Liver (tissue), 9 donors: ENCODE data around the gene MDGA2. TPM values are rescaled to one million over a fixed set of nuclear protein-coding genes. Genes with fewer than 3 reads are reported as not detected.

Experiments used
- DNase-seq: peaks from one replicate; pipeline ENCODE4 v3.0.0-alpha.2; 2017; ENCODE audit warnings: low spot score
- H3K27ac ChIP-seq, 2 donors: one replicate each; pipeline ENCODE4 v1.7.0; 2013; ENCODE audit warnings: inconsistent platforms in 2 of 2, low read length in 2 of 2, control low read depth in 1 of 2, low read depth in 1 of 2, mild to moderate bottlenecking in 1 of 2
- H3K27me3 ChIP-seq, 4 donors: one replicate each; pipeline versions ENCODE4 v1.6.1 to v1.7.0; 2013; ENCODE audit warnings: low read length in 3 of 4, inconsistent platforms in 1 of 4, mild to moderate bottlenecking in 1 of 4, moderate library complexity in 1 of 4; ENCODE audit not compliant: control insufficient read depth in 4 of 4, insufficient read depth in 4 of 4
- H3K36me3 ChIP-seq, 4 donors: one replicate each; pipeline versions ENCODE4 v1.6.1 to v1.7.0; 2013; ENCODE audit warnings: low read length in 3 of 4, mild to moderate bottlenecking in 3 of 4, low read depth in 1 of 4, moderate library complexity in 1 of 4; ENCODE audit not compliant: control insufficient read depth in 4 of 4, insufficient read depth in 3 of 4
- H3K4me1 ChIP-seq, 4 donors: one replicate each; pipeline versions ENCODE4 v1.6.1 to v1.7.0; 2013; ENCODE audit warnings: low read length in 3 of 4, mild to moderate bottlenecking in 3 of 4, moderate library complexity in 1 of 4; ENCODE audit not compliant: control insufficient read depth in 4 of 4, insufficient read depth in 4 of 4
- H3K4me3 ChIP-seq, 3 donors: one replicate each; pipeline versions ENCODE4 v1.6.1 to v1.7.0; 2013; ENCODE audit warnings: low read length in 3 of 3, control low read depth in 1 of 3, low read depth in 1 of 3, mild to moderate bottlenecking in 1 of 3
- H3K9ac ChIP-seq, 2 donors: one replicate each; pipeline ENCODE4 v1.7.0; 2013; ENCODE audit warnings: low read length in 2 of 2, mild to moderate bottlenecking in 2 of 2, moderate library complexity in 2 of 2, control low read depth in 1 of 2, low read depth in 1 of 2
- H3K9me3 ChIP-seq, 4 donors: one replicate each; pipeline versions ENCODE4 v1.6.1 to v1.7.0; 2013; ENCODE audit warnings: low read length in 3 of 4; ENCODE audit not compliant: control insufficient read depth in 4 of 4
- EGR1 ChIP-seq, 2 donors: IDR thresholded peaks; 2 replicates each; pipeline ENCODE4 v1.6.1; 2016 to 2018; ENCODE audit warnings: antibody characterized with exemption in 2 of 2, low read depth in 2 of 2
- FOXA1 ChIP-seq: IDR thresholded peaks from 2 replicates; pipeline ENCODE4 v1.6.1; 2016; ENCODE audit warnings: antibody characterized with exemption
- FOXA2 ChIP-seq: IDR thresholded peaks from 2 replicates; pipeline ENCODE4 v1.6.1; 2016; ENCODE audit warnings: antibody characterized with exemption
- GABPA ChIP-seq, 2 donors: IDR thresholded peaks in 1 of 2; conservative IDR thresholded peaks in 1 of 2; 2 replicates each; pipeline ENCODE4 v1.6.1; 2016; ENCODE audit warnings: antibody characterized with exemption in 2 of 2, mild to moderate bottlenecking in 1 of 2, moderate library complexity in 1 of 2
- HNF4A ChIP-seq, 2 donors: conservative IDR thresholded peaks; 2 replicates each; pipeline ENCODE4 v1.6.1; 2016; ENCODE audit warnings: antibody characterized with exemption in 2 of 2, mild to moderate bottlenecking in 2 of 2
- HNF4G ChIP-seq: IDR thresholded peaks from 2 replicates; pipeline ENCODE4 v1.6.1; 2016; ENCODE audit warnings: antibody characterized with exemption
- JUND ChIP-seq, 2 donors: IDR thresholded peaks; 2 replicates each; pipeline ENCODE4 v1.6.1; 2016; ENCODE audit warnings: antibody characterized with exemption in 2 of 2
- NR2F2 ChIP-seq: IDR thresholded peaks from 2 replicates; pipeline ENCODE4 v1.6.1; 2016; ENCODE audit warnings: antibody characterized with exemption
- RAD21 ChIP-seq, 2 donors: IDR thresholded peaks; 2 replicates each; pipeline ENCODE4 v1.6.1; 2016; ENCODE audit warnings: antibody characterized with exemption in 2 of 2, mild to moderate bottlenecking in 2 of 2
- RXRA ChIP-seq, 2 donors: IDR thresholded peaks; 2 replicates each; pipeline ENCODE4 v1.6.1; 2017 to 2018; ENCODE audit warnings: antibody characterized with exemption in 2 of 2, mild to moderate bottlenecking in 1 of 2
- SP1 ChIP-seq: IDR thresholded peaks from 2 replicates; pipeline ENCODE4 v1.6.1; 2018; ENCODE audit warnings: antibody characterized with exemption, mild to moderate bottlenecking
- TAF1 ChIP-seq: conservative IDR thresholded peaks from 2 replicates; pipeline ENCODE4 v1.6.1; 2016; ENCODE audit warnings: antibody characterized with exemption, mild to moderate bottlenecking
- YY1 ChIP-seq: IDR thresholded peaks from 2 replicates; pipeline ENCODE4 v1.6.1; 2016; ENCODE audit warnings: antibody characterized with exemption, mild to moderate bottlenecking
- WGBS: extraction: QIAGEN DNeasy Blood & Tissue Kit; methylation state at CpG from one replicate; pipeline ENCODE4 v1.1.7; 2013; 5-methylcytosine and 5-hydroxymethylcytosine counted together
- polyA plus RNA-seq, 2 donors: library from polyadenylated mRNA; stranded (reverse) in 1 of 2; unstranded in 1 of 2; fragments of 200-250 nt in 1 of 2; fragments of >200 nt in 1 of 2; fragmentation: Nextera tagmentation in 1 of 2; extraction: Ambion mirVana in 1 of 2; gene quantifications; one replicate each; pipeline versions ENCODE4 v1.2.1 to v1.2.3, GENCODE V29; 2013 to 2015
- total RNA-seq, 2 donors: library from RNA; depleted of rRNA; stranded (reverse); fragments of >200 nt; gene quantifications; one replicate each; pipeline ENCODE4 v1.2.3, GENCODE V29; 2014
- TF ChIP-seq, protein P1 (sequence below): IDR thresholded peaks from 2 replicates; pipeline ENCODE4 v1.6.1; 2016; ENCODE audit warnings: antibody characterized with exemption, mild to moderate bottlenecking
- TF ChIP-seq, protein P2 (sequence below): IDR thresholded peaks from 2 replicates; pipeline ENCODE4 v1.6.1; 2016; ENCODE audit warnings: antibody characterized with exemption
- TF ChIP-seq, protein P3 (sequence below): IDR thresholded peaks from 2 replicates; pipeline ENCODE4 v1.6.1; 2016; ENCODE audit warnings: antibody characterized with exemption
- TF ChIP-seq, protein P4 (sequence below): fragments of 150-350 bp; IDR thresholded peaks from 2 replicates; pipeline ENCODE4 v1.5.1; 2017; ENCODE audit warnings: improper control_type of control experiment, low read depth, low read length; ENCODE audit not compliant: missing input control
- donor health status: healthy.
- donor health status: healthy.
- donor health status: healthy.
- donor health status: healthy.
- donor health status: healthy.

Gene MDGA2
- total and polyA plus RNA-seq, 4 donors, result 0.05 to 0.33 (median 0.19) TPM

DNA sequence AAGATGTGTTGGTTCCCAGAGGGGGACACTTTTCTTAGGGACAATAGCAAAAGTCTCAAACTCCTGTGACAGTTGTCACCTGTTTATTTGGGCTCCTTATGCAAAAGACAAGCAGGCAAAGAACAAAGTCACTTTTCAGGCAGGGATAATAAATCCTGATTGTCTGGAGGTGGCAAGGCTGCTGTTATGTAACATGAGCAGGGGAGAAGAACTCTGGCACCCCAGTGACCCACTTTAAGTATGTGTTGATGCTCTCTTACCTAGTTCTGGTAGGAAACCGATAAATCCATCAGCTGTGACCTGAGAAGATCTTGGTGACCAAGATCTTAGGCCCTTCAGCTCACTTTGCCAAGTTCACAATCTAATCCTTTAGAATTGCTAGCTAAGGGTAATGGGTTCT, 17.4 kb downstream of the MDGA2 start (continued):
- no peak for TF ChIP-seq YY1
- TF ChIP-seq EGR1 (IDR thresholded peaks at IDR 0.05; ENCODE audit: low read depth in 2 of 2), result no peak

DNA sequence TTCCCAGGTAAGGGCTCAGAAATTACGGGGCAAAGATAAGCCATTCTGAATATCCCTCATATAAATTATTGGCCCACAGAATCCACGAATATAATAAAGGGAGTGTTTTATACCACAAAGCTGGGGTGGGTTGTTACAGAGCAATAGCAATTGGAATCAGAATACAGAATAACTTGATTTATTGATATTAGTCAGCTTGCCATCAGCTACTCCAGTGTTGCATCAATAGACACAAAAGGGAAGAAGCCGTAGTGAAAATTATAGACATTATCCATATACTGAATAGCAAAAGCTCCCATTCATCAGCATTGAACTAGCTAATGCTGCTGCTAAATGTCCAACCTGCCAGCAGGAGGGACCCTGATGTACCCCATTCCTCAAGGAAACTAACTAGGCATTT, 18.3 kb downstream of the MDGA2 start:
- Histone ChIP-seq H3K36me3 (no peaks in the 10 kb centered on the region), H3K27ac (no peak overlapping the region), H3K9ac (no peak overlapping the region), H3K4me3 (no peak overlapping the region), H3K9me3 (no peaks in the 10 kb centered on the region), H3K4me1 (no peaks in the 10 kb centered on the region), H3K27me3 (no peaks in the 10 kb centered on the region)
- WGBS, result 76% methylated on average over 3 of the region's 3 CpGs
- TF ChIP-seq JUND (IDR thresholded peaks at IDR 0.05), result no peak
- TF ChIP-seq YY1, result no peak
- no peak for TF ChIP-seq HNF4A (conservative IDR thresholded peaks at IDR 0.05)
- TF ChIP-seq, protein P1, sequence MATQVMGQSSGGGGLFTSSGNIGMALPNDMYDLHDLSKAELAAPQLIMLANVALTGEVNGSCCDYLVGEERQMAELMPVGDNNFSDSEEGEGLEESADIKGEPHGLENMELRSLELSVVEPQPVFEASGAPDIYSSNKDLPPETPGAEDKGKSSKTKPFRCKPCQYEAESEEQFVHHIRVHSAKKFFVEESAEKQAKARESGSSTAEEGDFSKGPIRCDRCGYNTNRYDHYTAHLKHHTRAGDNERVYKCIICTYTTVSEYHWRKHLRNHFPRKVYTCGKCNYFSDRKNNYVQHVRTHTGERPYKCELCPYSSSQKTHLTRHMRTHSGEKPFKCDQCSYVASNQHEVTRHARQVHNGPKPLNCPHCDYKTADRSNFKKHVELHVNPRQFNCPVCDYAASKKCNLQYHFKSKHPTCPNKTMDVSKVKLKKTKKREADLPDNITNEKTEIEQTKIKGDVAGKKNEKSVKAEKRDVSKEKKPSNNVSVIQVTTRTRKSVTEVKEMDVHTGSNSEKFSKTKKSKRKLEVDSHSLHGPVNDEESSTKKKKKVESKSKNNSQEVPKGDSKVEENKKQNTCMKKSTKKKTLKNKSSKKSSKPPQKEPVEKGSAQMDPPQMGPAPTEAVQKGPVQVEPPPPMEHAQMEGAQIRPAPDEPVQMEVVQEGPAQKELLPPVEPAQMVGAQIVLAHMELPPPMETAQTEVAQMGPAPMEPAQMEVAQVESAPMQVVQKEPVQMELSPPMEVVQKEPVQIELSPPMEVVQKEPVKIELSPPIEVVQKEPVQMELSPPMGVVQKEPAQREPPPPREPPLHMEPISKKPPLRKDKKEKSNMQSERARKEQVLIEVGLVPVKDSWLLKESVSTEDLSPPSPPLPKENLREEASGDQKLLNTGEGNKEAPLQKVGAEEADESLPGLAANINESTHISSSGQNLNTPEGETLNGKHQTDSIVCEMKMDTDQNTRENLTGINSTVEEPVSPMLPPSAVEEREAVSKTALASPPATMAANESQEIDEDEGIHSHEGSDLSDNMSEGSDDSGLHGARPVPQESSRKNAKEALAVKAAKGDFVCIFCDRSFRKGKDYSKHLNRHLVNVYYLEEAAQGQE, result no peak
- no peak for TF ChIP-seq FOXA2
- TF ChIP-seq SP1, result no peak
- TF ChIP-seq TAF1, result no peak
- TF ChIP-seq, protein P2, sequence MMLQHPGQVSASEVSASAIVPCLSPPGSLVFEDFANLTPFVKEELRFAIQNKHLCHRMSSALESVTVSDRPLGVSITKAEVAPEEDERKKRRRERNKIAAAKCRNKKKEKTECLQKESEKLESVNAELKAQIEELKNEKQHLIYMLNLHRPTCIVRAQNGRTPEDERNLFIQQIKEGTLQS, result no peak
- no peak for TF ChIP-seq RXRA (IDR thresholded peaks at IDR 0.05)
- TF ChIP-seq RAD21 (IDR thresholded peaks at IDR 0.05), result no peak
- DNase-seq, result no peak

DNA sequence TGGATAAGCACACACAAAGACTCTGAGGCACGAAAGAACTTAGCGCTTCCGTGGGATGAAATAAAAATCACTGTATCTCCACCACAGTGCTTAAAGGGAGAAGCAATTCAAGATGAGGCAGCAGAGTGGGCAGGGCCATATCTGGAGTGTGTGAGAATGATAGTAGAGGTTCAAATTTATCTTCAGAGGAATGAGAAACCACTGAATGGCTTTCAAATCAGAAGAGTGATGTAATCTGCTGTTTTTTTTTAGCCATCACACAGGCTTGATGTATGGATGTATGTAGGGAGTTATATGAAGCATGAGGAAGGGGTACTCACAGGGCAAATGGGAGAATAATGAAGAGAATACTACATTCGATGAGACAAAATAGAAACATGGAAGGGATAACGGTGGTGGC, 24.1 kb downstream of the MDGA2 start:
- TF ChIP-seq, protein P3, sequence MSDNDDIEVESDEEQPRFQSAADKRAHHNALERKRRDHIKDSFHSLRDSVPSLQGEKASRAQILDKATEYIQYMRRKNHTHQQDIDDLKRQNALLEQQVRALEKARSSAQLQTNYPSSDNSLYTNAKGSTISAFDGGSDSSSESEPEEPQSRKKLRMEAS, result no peak
- TF ChIP-seq, protein P1, result no peak
- TF ChIP-seq GABPA (IDR thresholded peaks at IDR 0.05 in 1 of 2, conservative IDR thresholded peaks at IDR 0.05 in 1 of 2) (no peak), HNF4A (conservative IDR thresholded peaks at IDR 0.05) (no peak), JUND (IDR thresholded peaks at IDR 0.05) (no peak), RAD21 (IDR thresholded peaks at IDR 0.05) (no peak), NR2F2 (no peak), RXRA (IDR thresholded peaks at IDR 0.05) (no peak), EGR1 (IDR thresholded peaks at IDR 0.05; ENCODE audit: low read depth in 2 of 2) (no peak), FOXA1 (no peak), TAF1 (no peak), SP1 (no peak), HNF4G (no peak)
- TF ChIP-seq, protein P4, sequence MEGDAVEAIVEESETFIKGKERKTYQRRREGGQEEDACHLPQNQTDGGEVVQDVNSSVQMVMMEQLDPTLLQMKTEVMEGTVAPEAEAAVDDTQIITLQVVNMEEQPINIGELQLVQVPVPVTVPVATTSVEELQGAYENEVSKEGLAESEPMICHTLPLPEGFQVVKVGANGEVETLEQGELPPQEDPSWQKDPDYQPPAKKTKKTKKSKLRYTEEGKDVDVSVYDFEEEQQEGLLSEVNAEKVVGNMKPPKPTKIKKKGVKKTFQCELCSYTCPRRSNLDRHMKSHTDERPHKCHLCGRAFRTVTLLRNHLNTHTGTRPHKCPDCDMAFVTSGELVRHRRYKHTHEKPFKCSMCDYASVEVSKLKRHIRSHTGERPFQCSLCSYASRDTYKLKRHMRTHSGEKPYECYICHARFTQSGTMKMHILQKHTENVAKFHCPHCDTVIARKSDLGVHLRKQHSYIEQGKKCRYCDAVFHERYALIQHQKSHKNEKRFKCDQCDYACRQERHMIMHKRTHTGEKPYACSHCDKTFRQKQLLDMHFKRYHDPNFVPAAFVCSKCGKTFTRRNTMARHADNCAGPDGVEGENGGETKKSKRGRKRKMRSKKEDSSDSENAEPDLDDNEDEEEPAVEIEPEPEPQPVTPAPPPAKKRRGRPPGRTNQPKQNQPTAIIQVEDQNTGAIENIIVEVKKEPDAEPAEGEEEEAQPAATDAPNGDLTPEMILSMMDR, result no peak
- no peak overlapping the region for H3K4me3 ChIP-seq
- no peak for DNase-seq
- no peaks in the 10 kb centered on the region for H3K4me1 ChIP-seq
- no peak overlapping the region for H3K27ac ChIP-seq
- no peaks in the 10 kb centered on the region for H3K36me3 ChIP-seq
- no peaks in the 10 kb centered on the region for H3K27me3 ChIP-seq
- H3K9me3 ChIP-seq, result no peaks in the 10 kb centered on the region
- no peak overlapping the region for H3K9ac ChIP-seq
- 87% methylated on average over 5 of the region's 5 CpGs for WGBS
